OCI-LY7 (cell line): Measurements from ENCODE around the gene GSTA3. TPM values are rescaled to one million over a fixed set of nuclear protein-coding genes. Genes with fewer than 3 reads are reported as not detected.
"Not testable (repeated sequence)": the region's sequence is repeated elsewhere in the genome, so short reads cannot be mapped to it uniquely, and the experiment has no call there.

Experiments
- BruUV-seq: library from RNA; stranded (reverse); fragments of 400-500 nt; replicated peaks from 2 replicates; lab custom pipeline; 2021; lab: Mats Ljungman, UMichigan
- CTCF ChIA-PET: fragments of 300-600 bp; sonication (Branson Sonifier 250); formaldehyde crosslinking; loops from one replicate; lab custom pipeline; 2022; ENCODE audit warnings: antibody characterized with exemption; ENCODE audit not compliant: unreplicated experiment; lab: Charles Lee
- POLR2A ChIA-PET: fragments of 300-600 bp; sonication (Branson Sonifier 250); formaldehyde crosslinking; loops from one replicate; lab custom pipeline; 2022; ENCODE audit warnings: antibody characterized with exemption; lab: Charles Lee
- DNase-seq: peaks from one replicate; pipeline ENCODE4 v3.0.0-alpha.2; 2015; ENCODE audit warnings: low spot score
- H2AFZ ChIP-seq: fragments of 200-600 bp; sonication (generic), shearing (Covaris generic); 2 replicates; pipeline ENCODE4 v1.6.1; 2014; ENCODE audit warnings: mild to moderate bottlenecking, antibody characterized with exemption, low read length, moderate library complexity
- H3K27ac ChIP-seq: fragments of 200-600 bp; sonication (generic); 2 replicates; pipeline ENCODE4 v1.5.1; 2014; ENCODE audit warnings: mixed run types, low read depth, mild to moderate bottlenecking, moderate library complexity, low read length, inconsistent platforms; ENCODE audit not compliant: poor library complexity, severe bottlenecking
- H3K36me3 ChIP-seq: fragments of 200-600 bp; sonication (generic); 2 replicates; pipeline ENCODE4 v1.6.1; 2014; ENCODE audit warnings: mild to moderate bottlenecking, antibody characterized with exemption, low read length, moderate library complexity, mixed read lengths; ENCODE audit not compliant: insufficient read depth
- H3K4me1 ChIP-seq: fragments of 200-600 bp; sonication (generic); 2 replicates; pipeline ENCODE4 v1.5.1; 2014; ENCODE audit warnings: mild to moderate bottlenecking, low read length; ENCODE audit not compliant: insufficient read depth, poor library complexity, severe bottlenecking
- H3K4me2 ChIP-seq: fragments of 200-600 bp; sonication (generic); 2 replicates; pipeline ENCODE4 v1.6.1; 2014; ENCODE audit warnings: mild to moderate bottlenecking, low read length
- H3K4me3 ChIP-seq: fragments of 200-600 bp; sonication (generic); 2 replicates; pipeline ENCODE4 v1.5.1; 2014; ENCODE audit warnings: mild to moderate bottlenecking, low read depth, low read length; ENCODE audit not compliant: poor library complexity, severe bottlenecking
- H3K79me2 ChIP-seq: fragments of 200-600 bp; sonication (generic); 2 replicates; pipeline ENCODE4 v1.6.1; 2016; ENCODE audit warnings: low read depth, mild to moderate bottlenecking, low read length, moderate library complexity, mixed read lengths; ENCODE audit not compliant: insufficient read depth
- H3K9me2 ChIP-seq: fragments of 200-600 bp; sonication (generic); 2 replicates; pipeline ENCODE4 v1.6.1; 2016; ENCODE audit warnings: mild to moderate bottlenecking, low read length, mixed read lengths; ENCODE audit not compliant: insufficient read depth
- H3K9me3 ChIP-seq: fragments of 200-600 bp; sonication (generic); 2 replicates; pipeline ENCODE4 v1.6.1; 2014; ENCODE audit warnings: mild to moderate bottlenecking, mixed run types, low read length, mixed read lengths
- H4K20me1 ChIP-seq: fragments of 200-600 bp; sonication (generic); 2 replicates; pipeline ENCODE4 v1.6.1; 2014; ENCODE audit warnings: mild to moderate bottlenecking, antibody characterized with exemption, low read length, moderate library complexity, mixed read lengths; ENCODE audit not compliant: insufficient read depth
- EZH2phosphoT487 ChIP-seq: fragments of 200-600 bp; sonication (generic); IDR thresholded peaks from 2 replicates; pipeline ENCODE4 v1.6.1; 2018; ENCODE audit warnings: low read depth, borderline replicate concordance, mild to moderate bottlenecking, mixed run types, antibody characterized with exemption, low read length, moderate library complexity, mixed read lengths
- intact Hi-C: fragments of 100-400 bp; cut with micrococcal nuclease; formaldehyde crosslinking; loops from one replicate; pipeline ENCODE4 v1.10.0; 2022; ENCODE audit not compliant: unreplicated experiment
- total RNA-seq, 2 experiments: library from RNA; depleted of rRNA in 1 of 2; stranded (reverse); fragments of >200 nt in 1 of 2; shearing (Covaris generic) in 1 of 2; gene quantifications; 2 replicates each; pipeline ENCODE4 v1.2.3, GENCODE V29; 2014 to 2022
- TF ChIP-seq, protein P1 (sequence below): fragments of 200-600 bp; sonication (generic); conservative IDR thresholded peaks from 2 replicates; pipeline ENCODE4 v1.5.1; 2014; ENCODE audit warnings: mild to moderate bottlenecking, antibody characterized with exemption, low read length, moderate library complexity, mixed read lengths

The GSTA3 gene
- total RNA-seq, 2 experiments from 2014 or later, result not detected

GRCh38 chr6:52871621-52872020, 37.9 kb downstream of the GSTA3 start:
- Histone ChIP-seq H2AFZ (no peak overlapping the region), H3K4me2 (no peak overlapping the region), H3K9me3 (no peaks in the 10 kb centered on the region), H3K27ac (no peak overlapping the region), H3K36me3 (no peaks in the 10 kb centered on the region), H4K20me1 (no peaks in the 10 kb centered on the region), H3K79me2 (no peaks in the 10 kb centered on the region), H3K4me1 (no peaks in the 10 kb centered on the region), H3K9me2 (no peaks in the 10 kb centered on the region), H3K4me3 (no peak overlapping the region)
- TF ChIP-seq, protein P1, sequence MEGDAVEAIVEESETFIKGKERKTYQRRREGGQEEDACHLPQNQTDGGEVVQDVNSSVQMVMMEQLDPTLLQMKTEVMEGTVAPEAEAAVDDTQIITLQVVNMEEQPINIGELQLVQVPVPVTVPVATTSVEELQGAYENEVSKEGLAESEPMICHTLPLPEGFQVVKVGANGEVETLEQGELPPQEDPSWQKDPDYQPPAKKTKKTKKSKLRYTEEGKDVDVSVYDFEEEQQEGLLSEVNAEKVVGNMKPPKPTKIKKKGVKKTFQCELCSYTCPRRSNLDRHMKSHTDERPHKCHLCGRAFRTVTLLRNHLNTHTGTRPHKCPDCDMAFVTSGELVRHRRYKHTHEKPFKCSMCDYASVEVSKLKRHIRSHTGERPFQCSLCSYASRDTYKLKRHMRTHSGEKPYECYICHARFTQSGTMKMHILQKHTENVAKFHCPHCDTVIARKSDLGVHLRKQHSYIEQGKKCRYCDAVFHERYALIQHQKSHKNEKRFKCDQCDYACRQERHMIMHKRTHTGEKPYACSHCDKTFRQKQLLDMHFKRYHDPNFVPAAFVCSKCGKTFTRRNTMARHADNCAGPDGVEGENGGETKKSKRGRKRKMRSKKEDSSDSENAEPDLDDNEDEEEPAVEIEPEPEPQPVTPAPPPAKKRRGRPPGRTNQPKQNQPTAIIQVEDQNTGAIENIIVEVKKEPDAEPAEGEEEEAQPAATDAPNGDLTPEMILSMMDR, result no peak
- TF ChIP-seq EZH2phosphoT487, result no peak
- intact Hi-C loops, result no loop called here
- ChIA-PET CTCF (no interaction called here), POLR2A (no interaction called here)
- BruUV-seq, result no TSS peak
- DNase-seq, result no peak

DNA sequence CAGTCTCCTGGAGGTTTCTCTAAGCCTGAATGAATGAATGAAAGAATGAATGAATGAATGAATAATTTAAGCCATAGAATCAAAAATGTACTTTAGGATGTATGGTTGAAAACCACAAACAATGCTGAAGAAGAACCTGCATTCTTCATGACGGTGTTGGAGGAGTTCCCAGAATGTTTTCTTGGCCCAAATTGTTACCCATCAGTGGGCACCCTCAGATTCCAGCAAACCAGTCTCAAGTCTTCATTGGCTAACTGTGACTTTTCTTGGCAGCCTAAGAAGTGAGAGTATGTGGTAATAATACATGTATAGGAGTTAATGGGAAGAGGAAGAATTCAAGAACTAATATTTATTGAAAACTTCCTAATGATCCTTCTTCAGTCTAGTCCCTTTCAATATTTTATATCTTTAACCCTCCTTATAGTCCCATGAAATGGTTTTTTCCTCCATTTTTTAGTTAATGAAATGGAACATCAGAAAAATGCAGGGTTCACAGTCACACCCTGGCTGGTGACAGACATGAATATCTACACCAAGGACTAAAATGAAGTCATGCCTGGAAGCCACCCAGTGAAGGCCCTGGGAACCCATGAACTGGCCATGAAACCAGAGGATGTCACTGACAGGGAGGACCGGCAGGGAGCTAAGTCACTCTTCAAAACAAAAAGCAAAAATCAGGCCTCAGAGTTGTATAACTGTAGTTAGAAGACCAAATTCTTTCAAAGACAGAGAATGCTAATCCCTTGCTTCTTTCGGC, 39.0 kb downstream of the GSTA3 start:
- H3K4me3 ChIP-seq, H3K4me2 ChIP-seq, H3K79me2 ChIP-seq, intact Hi-C loops, H3K27ac ChIP-seq, H3K9me2 ChIP-seq, CTCF ChIA-PET, H3K9me3 ChIP-seq, BruUV-seq, H2AFZ ChIP-seq, H4K20me1 ChIP-seq, H3K4me1 ChIP-seq, H3K36me3 ChIP-seq, POLR2A ChIA-PET, DNase-seq: not testable (repeated sequence)

- not testable (repeated sequence) for BruUV-seq
Observed at GRCh38 chr6:52868899-52869298, 40.6 kb downstream of the GSTA3 start.

More at GRCh38 chr6:52868899-52869298, 40.6 kb downstream of the GSTA3 start:
- H3K9me2 ChIP-seq, H4K20me1 ChIP-seq, H2AFZ ChIP-seq, POLR2A ChIA-PET, H3K9me3 ChIP-seq, intact Hi-C loops, H3K27ac ChIP-seq, H3K4me1 ChIP-seq, DNase-seq, H3K4me2 ChIP-seq, H3K4me3 ChIP-seq, CTCF ChIA-PET, H3K79me2 ChIP-seq, H3K36me3 ChIP-seq: not testable (repeated sequence)
